ENCODE results near the gene TMEM260. TPM values are rescaled to one million over a fixed set of nuclear protein-coding genes. Genes with fewer than 3 reads are reported as not detected.

Gene TMEM260
- total RNA-seq, 4 donors from 2014 or later = 8.7 to 17.2 (median 10.9) TPM

DNA sequence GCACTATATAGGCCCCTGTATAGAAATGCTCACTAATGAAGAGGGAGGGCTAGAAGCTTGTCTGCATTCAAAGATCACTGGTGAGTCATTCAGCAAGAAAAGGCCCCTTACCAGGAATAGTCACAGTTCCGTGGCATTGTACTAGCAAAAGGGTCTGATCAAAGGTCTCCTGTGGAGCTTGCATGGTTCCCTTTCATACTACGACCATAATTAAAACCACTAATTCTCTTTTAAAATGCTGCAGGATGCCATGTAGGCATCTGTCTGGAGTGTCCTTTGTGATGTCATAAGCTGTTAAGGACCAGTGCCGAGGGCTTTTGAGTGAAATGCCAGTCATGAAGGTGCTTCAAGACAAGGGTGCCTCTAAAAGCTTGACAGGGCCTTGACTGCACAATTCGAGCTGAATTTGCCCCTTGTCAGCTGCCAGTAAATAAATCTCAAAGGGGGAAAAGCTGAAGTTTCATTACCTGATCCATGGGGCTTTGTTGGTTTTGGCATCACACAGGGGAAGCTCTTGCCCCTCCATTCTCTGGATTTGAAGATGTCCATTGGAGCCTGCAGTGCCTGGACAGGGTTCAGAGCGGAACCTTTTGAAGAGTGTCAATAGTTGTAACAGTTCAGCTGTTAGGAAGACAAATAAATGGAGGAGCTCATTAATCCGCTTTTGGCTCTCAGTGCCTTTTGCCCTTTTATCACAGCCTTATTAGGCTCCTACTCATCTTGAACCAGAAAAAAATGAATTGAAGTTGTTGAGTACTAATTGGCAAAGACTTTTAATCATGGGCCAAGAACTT, 69.1 kb downstream of the TMEM260 start:
- H3K27ac ChIP-seq = no peak overlapping the region
- H3K4me3 ChIP-seq = no peak overlapping the region
- H3K4me1 ChIP-seq = no peaks in the 10 kb centered on the region
- no peak for DNase-seq
- no peaks in the 10 kb centered on the region for H3K27me3 ChIP-seq
- intact Hi-C loops (cut with DNase I) = no loop called here
- peaks cover 0 to 28% (median 0%) of the 10 kb centered on the region in 3 donors for H3K36me3 ChIP-seq
- no peaks in the 10 kb centered on the region for H3K9me3 ChIP-seq
- TF ChIP-seq POLR2A (IDR thresholded peaks at IDR 0.05) (no peak), CTCF (IDR thresholded peaks at IDR 0.05) (no peak)
- WGBS, 2 donors = 70 to 81% methylated on average over 4 to 6 of the region's 6 CpGs

DNA sequence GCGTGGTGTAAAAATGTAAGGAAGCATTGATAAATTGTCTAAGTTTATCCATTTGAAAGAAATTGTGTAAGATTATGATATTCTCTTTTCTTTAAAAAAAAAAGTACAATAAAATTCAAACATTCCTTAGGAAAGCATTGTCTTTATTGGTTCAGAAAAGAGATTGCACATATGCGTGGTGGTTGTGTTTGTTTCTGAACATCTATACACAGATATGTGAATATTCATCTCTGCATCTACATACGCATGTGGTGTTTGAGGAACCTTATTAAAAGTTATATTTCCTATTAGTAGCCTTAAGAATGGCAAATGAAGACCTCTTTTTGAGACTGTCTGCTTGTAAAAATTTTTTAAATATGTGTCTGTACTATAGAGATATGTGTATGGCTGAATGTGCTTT, 69.8 kb downstream of the TMEM260 start:
- DNase-seq = no peak
- no peak overlapping the region for H3K27ac ChIP-seq
- no peaks in the 10 kb centered on the region for H3K27me3 ChIP-seq
- TF ChIP-seq POLR2A (IDR thresholded peaks at IDR 0.05) = no peak
- TF ChIP-seq CTCF (IDR thresholded peaks at IDR 0.05) = no peak
- 96 to 97% methylated on average over 3 of the region's 3 CpGs for WGBS, 2 donors
- no peaks in the 10 kb centered on the region for H3K9me3 ChIP-seq
- H3K4me3 ChIP-seq = no peak overlapping the region
- no peaks in the 10 kb centered on the region for H3K4me1 ChIP-seq
- peaks cover 0 to 28% (median 0%) of the 10 kb centered on the region in 3 donors for H3K36me3 ChIP-seq
- intact Hi-C loops (cut with DNase I) = no loop called here

GRCh38 chr14:56650048-56650447, 70.5 kb downstream of the TMEM260 start:
- H3K9me3 ChIP-seq = no peaks in the 10 kb centered on the region
- intact Hi-C loops (cut with DNase I) = no loop called here
- H3K4me1 ChIP-seq = no peaks in the 10 kb centered on the region
- TF ChIP-seq POLR2A (IDR thresholded peaks at IDR 0.05) = no peak
- no peak for TF ChIP-seq CTCF (IDR thresholded peaks at IDR 0.05)
- no peaks in the 10 kb centered on the region for H3K27me3 ChIP-seq
- DNase-seq = no peak
- WGBS, 2 donors = 74 to 79% methylated on average over 8 to 9 of the region's 9 CpGs
- no peak overlapping the region for H3K27ac ChIP-seq
- peaks cover 0 to 28% (median 0%) of the 10 kb centered on the region in 3 donors for H3K36me3 ChIP-seq
- H3K4me3 ChIP-seq = no peak overlapping the region

GRCh38 chr14:56650979-56651378, 71.4 kb downstream of the TMEM260 start:
- H3K27ac ChIP-seq = no peak overlapping the region
- peaks cover 0 to 28% (median 0%) of the 10 kb centered on the region in 3 donors for H3K36me3 ChIP-seq
- no peaks in the 10 kb centered on the region for H3K9me3 ChIP-seq
- H3K27me3 ChIP-seq = no peaks in the 10 kb centered on the region
- TF ChIP-seq CTCF (IDR thresholded peaks at IDR 0.05) (no peak), POLR2A (IDR thresholded peaks at IDR 0.05) (no peak)
- no peak overlapping the region for H3K4me3 ChIP-seq
- DNase-seq = no peak
- no peaks in the 10 kb centered on the region for H3K4me1 ChIP-seq
- intact Hi-C loops (cut with DNase I) = no loop called here

DNA sequence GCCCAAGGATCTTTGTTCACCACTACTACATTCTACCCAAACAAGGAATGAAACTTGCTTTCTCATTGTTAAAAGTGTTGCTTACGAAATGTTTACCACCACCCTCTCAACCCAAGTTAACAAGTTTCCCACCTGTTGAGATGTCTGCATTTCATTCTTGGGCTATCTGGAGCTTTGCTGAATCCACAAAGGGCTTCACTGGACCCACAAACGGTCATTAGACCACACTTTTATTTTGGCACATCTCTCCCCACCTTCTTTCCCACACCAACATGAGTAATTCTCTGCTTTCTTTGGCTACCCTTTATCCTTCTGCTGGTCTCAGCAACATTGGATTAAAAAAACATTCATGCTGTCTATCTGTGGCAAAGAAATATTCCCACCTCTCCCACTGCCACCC, 78.0 kb downstream of the TMEM260 start:
- intact Hi-C loops (cut with DNase I) = no loop called here
- Histone ChIP-seq H3K9me3 (no peaks in the 10 kb centered on the region), H3K27ac (no peak overlapping the region), H3K36me3 (no peaks in the 10 kb centered on the region), H3K27me3 (no peaks in the 10 kb centered on the region), H3K4me3 (no peak overlapping the region), H3K4me1 (peaks cover 0 to 8% (median 0%) of the 10 kb centered on the region in 3 donors)
- DNase-seq = no peak
- 49 to 55% methylated on average over 2 of the region's 2 CpGs for WGBS, 2 donors
- TF ChIP-seq CTCF (IDR thresholded peaks at IDR 0.05) (no peak), POLR2A (IDR thresholded peaks at IDR 0.05) (no peak)

Data from esophagus squamous epithelium (tissue), 5 donors.